Measurements from ENCODE around the gene MDC1. TPM values are rescaled to one million over a fixed set of nuclear protein-coding genes. Genes with fewer than 3 reads are reported as not detected.

Gene MDC1
- total and polyA plus RNA-seq, 2 of the 13 experiments (the other 11 are each of a cell fraction or from before 2014, with no cell fraction given), result 8.4 to 14.0 TPM

DNA sequence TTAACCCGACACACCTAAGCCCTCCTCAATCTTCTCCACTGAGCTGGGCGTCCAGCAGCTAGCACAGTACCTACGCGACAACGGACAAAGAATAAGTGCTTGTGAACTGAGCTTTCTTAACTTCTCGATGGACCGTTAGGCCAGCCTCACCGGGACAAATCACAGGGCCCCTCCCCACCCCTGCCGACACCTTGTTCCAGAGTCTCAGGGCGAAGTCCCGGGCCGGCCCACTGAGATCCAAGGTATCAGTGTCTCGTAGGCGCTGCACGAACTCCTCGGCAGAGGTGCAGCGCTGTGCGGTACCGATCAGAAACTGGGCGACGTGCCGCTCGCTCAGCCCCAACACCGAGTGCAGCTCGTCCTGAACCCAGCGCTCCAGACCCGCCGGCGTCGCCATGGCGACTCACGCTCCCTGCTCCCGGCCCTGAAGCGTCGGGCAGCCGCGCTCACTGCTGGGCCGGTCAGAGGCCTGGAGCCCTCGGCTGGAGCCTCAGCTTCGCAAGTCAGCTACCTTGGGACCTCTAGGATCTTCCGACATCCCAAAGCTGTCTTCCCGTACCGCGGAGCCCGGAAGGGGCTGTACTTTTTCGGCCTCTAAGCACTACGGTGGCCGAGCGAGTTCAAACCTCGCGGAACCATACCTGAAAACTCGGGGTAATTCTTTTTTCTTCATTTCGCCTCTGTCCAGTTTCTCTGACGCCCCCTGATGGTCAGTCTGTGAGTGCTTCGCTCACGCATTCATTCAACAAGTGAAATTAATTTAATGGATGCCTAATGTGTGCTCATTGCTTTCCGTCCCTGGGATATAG lies 44.4 kb downstream of the MDC1 start, which contains the start of gene DHX16 (continued):
- TF ChIP-seq NCOA5 (CRISPR knock-in tag; IDR thresholded peaks at IDR 0.05), result no peak
- TF ChIP-seq, protein P1, sequence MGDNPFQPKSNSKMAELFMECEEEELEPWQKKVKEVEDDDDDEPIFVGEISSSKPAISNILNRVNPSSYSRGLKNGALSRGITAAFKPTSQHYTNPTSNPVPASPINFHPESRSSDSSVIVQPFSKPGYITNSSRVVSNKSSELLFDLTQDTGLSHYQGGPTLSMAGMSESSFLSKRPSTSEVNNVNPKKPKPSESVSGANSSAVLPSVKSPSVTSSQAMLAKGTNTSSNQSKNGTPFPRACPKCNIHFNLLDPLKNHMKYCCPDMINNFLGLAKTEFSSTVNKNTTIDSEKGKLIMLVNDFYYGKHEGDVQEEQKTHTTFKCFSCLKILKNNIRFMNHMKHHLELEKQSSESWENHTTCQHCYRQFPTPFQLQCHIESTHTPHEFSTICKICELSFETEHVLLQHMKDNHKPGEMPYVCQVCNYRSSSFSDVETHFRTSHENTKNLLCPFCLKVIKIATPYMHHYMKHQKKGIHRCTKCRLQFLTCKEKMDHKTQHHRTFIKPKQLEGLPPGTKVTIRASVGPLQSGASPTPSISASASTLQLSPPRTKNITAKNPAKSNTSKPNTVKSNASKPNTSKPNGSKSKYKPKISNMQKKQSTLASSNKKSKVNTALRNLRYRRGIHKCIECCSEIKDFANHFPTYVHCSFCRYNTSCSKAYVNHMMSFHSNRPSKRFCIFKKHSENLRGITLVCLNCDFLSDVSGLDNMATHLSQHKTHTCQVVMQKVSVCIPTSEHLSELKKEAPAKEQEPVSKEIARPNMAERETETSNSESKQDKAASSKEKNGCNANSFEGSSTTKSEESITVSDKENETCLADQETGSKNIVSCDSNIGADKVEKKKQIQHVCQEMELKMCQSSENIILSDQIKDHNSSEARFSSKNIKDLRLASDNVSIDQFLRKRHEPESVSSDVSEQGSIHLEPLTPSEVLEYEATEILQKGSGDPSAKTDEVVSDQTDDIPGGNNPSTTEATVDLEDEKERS (CRISPR knock-in tag; IDR thresholded peaks at IDR 0.05), result peak; percentile 86; the same call in 1 of the 2 replicates
- TF ChIP-seq SRSF9 (IDR thresholded peaks at IDR 0.05; ENCODE audit: borderline replicate concordance, insufficient read depth, low read depth, low read length, poor library complexity, severe bottlenecking), result no peak
- no peak for TF ChIP-seq AKAP8 (CRISPR knock-in tag; IDR thresholded peaks at IDR 0.05)
- TF ChIP-seq MAF1 (CRISPR knock-in tag; IDR thresholded peaks at IDR 0.05; ENCODE audit: borderline replicate concordance), result peak; percentile 49; the same call in 1 of the 2 replicates
- peak; percentile 85 for TF ChIP-seq TAF1 (CRISPR knock-in tag; IDR thresholded peaks at IDR 0.05)
- TF ChIP-seq SIN3B (IDR thresholded peaks at IDR 0.05; ENCODE audit: low read length), result 0 out of 2 replicates have a peak, but pooled peaks have one; percentile 58
- TF ChIP-seq, protein P2, sequence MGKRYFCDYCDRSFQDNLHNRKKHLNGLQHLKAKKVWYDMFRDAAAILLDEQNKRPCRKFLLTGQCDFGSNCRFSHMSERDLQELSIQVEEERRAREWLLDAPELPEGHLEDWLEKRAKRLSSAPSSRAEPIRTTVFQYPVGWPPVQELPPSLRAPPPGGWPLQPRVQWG (CRISPR knock-in tag; IDR thresholded peaks at IDR 0.05; ENCODE audit: borderline replicate concordance, low read depth), result no peak
- TF ChIP-seq, protein P3, sequence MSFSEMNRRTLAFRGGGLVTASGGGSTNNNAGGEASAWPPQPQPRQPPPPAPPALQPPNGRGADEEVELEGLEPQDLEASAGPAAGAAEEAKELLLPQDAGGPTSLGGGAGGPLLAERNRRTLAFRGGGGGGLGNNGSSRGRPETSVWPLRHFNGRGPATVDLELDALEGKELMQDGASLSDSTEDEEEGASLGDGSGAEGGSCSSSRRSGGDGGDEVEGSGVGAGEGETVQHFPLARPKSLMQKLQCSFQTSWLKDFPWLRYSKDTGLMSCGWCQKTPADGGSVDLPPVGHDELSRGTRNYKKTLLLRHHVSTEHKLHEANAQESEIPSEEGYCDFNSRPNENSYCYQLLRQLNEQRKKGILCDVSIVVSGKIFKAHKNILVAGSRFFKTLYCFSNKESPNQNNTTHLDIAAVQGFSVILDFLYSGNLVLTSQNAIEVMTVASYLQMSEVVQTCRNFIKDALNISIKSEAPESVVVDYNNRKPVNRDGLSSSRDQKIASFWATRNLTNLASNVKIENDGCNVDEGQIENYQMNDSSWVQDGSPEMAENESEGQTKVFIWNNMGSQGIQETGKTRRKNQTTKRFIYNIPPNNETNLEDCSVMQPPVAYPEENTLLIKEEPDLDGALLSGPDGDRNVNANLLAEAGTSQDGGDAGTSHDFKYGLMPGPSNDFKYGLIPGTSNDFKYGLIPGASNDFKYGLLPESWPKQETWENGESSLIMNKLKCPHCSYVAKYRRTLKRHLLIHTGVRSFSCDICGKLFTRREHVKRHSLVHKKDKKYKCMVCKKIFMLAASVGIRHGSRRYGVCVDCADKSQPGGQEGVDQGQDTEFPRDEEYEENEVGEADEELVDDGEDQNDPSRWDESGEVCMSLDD (CRISPR knock-in tag; IDR thresholded peaks at IDR 0.05; ENCODE audit: borderline replicate concordance), result peak; percentile 55; the same call in 1 of the 2 replicates
- no peak for TF ChIP-seq EZH2 (conservative IDR thresholded peaks at IDR 0.05; ENCODE audit: low read depth, low read length)
- TF ChIP-seq, protein P4, sequence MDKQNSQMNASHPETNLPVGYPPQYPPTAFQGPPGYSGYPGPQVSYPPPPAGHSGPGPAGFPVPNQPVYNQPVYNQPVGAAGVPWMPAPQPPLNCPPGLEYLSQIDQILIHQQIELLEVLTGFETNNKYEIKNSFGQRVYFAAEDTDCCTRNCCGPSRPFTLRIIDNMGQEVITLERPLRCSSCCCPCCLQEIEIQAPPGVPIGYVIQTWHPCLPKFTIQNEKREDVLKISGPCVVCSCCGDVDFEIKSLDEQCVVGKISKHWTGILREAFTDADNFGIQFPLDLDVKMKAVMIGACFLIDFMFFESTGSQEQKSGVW (CRISPR knock-in tag; IDR thresholded peaks at IDR 0.05; ENCODE audit: borderline replicate concordance), result no peak
- TF ChIP-seq JUN (CRISPR knock-in tag; IDR thresholded peaks at IDR 0.05), result no peak
- TF ChIP-seq, protein P5, sequence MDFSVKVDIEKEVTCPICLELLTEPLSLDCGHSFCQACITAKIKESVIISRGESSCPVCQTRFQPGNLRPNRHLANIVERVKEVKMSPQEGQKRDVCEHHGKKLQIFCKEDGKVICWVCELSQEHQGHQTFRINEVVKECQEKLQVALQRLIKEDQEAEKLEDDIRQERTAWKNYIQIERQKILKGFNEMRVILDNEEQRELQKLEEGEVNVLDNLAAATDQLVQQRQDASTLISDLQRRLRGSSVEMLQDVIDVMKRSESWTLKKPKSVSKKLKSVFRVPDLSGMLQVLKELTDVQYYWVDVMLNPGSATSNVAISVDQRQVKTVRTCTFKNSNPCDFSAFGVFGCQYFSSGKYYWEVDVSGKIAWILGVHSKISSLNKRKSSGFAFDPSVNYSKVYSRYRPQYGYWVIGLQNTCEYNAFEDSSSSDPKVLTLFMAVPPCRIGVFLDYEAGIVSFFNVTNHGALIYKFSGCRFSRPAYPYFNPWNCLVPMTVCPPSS (IDR thresholded peaks at IDR 0.05), result no peak
- TF ChIP-seq, protein P6, sequence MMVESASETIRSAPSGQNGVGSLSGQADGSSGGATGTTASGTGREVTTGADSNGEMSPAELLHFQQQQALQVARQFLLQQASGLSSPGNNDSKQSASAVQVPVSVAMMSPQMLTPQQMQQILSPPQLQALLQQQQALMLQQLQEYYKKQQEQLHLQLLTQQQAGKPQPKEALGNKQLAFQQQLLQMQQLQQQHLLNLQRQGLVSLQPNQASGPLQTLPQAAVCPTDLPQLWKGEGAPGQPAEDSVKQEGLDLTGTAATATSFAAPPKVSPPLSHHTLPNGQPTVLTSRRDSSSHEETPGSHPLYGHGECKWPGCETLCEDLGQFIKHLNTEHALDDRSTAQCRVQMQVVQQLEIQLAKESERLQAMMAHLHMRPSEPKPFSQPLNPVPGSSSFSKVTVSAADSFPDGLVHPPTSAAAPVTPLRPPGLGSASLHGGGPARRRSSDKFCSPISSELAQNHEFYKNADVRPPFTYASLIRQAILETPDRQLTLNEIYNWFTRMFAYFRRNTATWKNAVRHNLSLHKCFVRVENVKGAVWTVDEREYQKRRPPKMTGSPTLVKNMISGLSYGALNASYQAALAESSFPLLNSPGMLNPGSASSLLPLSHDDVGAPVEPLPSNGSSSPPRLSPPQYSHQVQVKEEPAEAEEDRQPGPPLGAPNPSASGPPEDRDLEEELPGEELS (CRISPR knock-in tag; IDR thresholded peaks at IDR 0.05), result no peak; the same call in 1 of the 2 replicates
- no peak for TF ChIP-seq ZNF430 (CRISPR knock-in tag; IDR thresholded peaks at IDR 0.05)
- TF ChIP-seq PHF21A (CRISPR knock-in tag; IDR thresholded peaks at IDR 0.05), result peak; percentile 94; the same call in 1 of the 2 replicates
- TF ChIP-seq REXO4 (CRISPR knock-in tag; IDR thresholded peaks at IDR 0.05; ENCODE audit: borderline replicate concordance), result no peak

Measured in HepG2 (cell line).